GM18519 (cell line): ENCODE results near the gene GIMAP1.

Experiments
- ATAC-seq: cut with Tn5 transposase; IDR thresholded peaks from one replicate; pipeline ENCODE4 v1.9.1; 2021; ENCODE audit warnings: mild to moderate bottlenecking, moderate library complexity; ENCODE audit not compliant: unreplicated experiment, low FRiP score

GIMAP1 gene

GRCh38 chr7:150721970-150722373 lies 5.6 kb downstream of the GIMAP1 start:
- ATAC-seq = no peak

GRCh38 chr7:150722431-150722931 lies 6.1 kb downstream of the GIMAP1 start:
- ATAC-seq = no peak

DNA sequence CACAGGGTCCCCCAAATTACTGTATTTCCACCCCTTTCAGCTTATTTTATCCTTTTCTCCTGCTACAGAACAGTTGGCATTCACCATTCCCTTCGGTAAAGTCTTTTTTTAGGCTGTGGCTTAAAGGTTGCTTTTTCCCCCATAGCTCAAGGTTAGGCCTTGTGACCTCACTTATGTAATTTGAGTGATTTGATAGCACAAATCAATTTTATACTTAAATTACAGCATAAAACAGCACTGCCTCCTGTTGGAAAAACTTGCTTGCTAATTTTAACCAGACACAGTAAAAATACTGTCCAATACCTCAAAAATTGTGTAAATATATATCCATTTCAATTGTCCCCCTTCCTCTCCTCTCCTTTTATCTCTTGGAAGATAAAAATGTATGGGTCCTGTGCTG lies 7.1 kb downstream of the GIMAP1 start:
- no peak for ATAC-seq

DNA sequence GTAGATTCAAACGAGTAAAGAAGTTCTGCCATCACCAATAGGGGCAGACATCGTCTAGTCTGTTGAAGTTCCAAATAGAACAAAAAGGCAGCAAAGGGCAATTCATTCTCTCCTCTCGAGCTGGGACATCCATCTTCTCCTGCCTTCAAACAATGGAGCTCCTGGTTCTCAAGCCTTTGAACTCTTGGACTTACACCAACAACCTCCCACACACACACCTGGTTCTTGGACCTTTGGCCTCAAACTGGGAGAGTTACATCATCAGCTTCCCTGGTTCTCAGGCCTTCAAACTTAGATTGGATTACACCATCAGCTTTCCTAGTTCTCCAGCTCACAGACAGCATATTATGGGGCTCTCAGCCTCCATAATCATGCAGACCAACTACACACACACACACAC lies 11.0 kb downstream of the GIMAP1 start:
- ATAC-seq = no peak

DNA sequence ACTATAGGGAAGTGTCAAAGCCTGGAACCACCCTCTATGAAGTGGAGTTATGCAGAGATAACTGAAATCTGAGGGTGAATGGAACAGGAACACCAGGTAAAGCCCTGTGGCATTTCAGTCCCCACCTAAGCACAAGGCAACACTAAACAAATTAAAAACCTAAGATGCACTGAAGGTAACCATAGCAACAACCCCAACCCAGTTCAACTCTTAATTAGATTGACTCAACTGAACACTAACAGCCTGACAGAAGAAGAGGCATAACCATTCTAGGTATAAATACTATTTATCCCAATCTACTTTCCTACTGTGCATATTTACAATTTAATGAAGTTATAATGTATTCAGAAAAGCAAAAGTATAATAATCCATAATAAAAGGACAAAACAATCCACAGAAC lies 11.6 kb downstream of the GIMAP1 start:
- no peak for ATAC-seq

GRCh38 chr7:150728609-150729008 lies 12.2 kb downstream of the GIMAP1 start:
- ATAC-seq = no peak

GRCh38 chr7:150731916-150732315 lies 15.5 kb downstream of the GIMAP1 start:
- ATAC-seq = no peak

GRCh38 chr7:150732786-150733481 lies 16.5 kb downstream of the GIMAP1 start:
- no peak for ATAC-seq

- ATAC-seq = no peak
Measured at GRCh38 chr7:150733482-150734095, 17.2 kb downstream of the GIMAP1 start.

DNA sequence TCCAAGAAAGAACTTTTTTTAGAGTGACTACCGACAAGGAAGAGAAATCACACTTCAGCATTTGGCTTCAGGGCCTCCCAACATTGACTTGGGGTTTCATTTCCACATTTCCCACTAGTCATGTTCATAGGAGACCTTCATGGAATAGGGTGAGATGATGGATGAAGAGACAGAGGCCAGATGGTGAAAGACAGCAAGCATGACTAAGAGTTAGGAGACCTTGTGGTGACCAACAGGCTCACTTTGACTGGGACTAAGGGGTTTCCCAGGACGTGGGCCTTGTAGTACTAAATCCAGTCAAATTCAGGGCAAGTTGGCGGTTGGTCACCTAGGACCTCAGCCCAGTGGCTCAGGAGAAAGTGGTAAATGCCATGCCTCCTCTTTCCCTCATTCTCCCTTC lies 17.8 kb downstream of the GIMAP1 start:
- ATAC-seq = no peak

DNA sequence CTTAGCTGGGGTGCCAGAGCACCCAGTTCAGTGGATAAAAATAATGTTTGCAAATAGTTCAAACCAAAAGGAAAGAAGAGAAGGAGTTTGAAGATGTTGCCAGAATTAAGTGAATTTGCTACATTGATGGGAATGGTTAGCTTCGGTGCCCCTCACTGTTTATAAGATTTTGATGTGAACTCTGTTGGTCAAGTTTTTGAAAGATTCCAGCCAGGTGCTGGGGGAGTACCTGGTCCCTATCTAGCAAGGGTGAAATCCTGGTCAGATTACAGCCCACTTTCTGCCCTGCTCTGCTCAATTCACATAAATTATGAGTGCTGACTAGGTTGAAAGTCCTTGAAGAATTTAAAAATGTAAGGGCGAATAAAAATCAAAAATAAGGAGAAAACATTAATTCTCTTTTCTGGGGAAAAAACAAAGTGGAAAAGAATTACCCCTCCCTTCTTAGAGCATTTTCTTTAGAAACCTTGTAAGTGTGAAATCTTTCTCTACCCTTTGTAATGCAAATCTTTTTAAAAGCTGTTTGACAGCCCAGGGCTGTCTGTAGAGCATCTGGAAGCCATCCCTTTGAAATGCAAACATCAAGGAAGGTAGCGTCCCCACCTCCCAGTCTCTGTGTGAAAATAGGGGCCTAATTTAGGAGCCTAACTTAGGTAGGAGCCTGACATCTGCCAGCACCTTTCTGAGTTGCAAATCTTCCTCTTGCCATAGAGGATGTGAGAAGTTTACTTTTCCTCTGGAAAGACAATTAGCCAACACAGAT lies 19.4 kb downstream of the GIMAP1 start:
- no peak for ATAC-seq

DNA sequence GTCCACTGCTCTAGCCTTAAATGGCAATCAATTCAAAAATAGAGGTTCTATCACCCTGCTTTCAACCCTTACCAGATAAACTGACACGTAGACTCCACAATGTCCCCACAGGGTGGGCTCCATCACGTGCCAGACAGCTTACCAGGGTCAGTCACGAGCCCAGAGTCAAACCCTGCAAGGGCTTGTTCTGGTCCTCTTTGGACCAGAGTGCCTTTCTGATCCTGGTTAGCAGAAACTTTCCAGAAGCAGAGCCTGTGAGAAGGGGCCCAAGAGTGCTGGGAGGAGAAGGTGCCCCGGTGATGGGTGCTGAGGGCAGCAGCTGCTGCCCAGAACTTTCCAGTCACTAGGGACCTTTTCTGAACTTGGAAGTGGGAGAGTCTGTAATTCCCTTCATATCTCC lies 20.5 kb downstream of the GIMAP1 start:
- no peak for ATAC-seq

DNA sequence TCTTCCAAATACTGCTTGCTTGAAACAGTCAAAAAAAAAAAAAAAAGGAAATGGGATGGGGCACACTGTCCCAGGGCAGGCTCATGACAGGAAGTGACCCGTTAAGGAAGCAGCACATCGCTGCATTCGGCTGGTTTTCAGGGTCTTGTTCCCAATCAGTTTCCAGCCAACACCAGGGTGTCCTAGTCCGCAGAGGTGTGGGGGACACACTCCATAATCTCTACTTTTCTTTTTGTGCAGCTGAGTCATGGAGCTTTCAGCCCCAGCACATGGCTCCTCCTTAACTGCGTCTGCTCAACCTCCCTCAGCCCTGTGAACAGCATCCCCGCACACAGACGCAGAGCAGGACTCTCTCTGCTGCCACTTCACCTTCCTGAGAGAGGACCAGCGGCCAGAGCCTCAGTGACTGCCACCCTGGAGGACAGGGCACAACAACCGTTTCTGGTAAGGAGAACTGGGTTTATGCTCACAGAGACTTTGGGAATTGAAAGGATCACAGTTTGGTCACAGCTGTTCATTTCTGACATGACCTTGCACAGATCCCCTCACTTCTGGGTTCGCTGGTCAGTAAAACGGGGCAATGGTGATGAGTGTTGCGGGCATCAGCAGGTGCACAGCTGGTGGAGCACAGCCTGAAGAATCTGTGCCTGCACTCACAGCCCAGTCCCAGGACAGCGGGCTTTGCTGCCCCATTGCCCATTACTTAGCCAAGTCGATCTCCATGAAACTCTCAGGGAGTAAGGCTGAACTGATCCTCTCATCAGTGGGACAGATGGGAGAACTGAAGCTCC lies 21.0 kb downstream of the GIMAP1 start, which contains the start of gene GIMAP5:
GIMAP5 (plus strand) TSS at position 154 of the 791 bp plus-strand sequence. CDS start 3,467 bp downstream, outside the sequence.
- no peak for ATAC-seq

DNA sequence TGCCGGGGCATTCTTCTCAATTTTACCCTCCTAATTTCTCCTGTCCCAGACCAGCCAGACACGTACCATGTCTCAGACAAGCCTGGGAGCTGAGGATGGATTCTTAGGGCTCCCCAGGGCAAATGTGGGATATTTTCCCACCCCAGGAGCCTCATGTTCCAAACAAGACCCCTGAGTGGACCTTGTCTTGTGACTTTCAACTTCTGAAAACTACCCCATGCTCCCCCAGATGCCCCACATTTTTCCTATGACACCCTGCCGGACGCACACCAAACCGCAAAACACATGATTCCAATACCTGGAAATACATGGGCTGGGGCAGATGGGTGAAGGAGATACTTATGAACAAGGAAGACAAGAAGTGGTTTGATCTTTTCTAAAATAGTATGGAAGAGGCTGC lies 21.7 kb downstream of the GIMAP1 start:
- ATAC-seq = no peak

DNA sequence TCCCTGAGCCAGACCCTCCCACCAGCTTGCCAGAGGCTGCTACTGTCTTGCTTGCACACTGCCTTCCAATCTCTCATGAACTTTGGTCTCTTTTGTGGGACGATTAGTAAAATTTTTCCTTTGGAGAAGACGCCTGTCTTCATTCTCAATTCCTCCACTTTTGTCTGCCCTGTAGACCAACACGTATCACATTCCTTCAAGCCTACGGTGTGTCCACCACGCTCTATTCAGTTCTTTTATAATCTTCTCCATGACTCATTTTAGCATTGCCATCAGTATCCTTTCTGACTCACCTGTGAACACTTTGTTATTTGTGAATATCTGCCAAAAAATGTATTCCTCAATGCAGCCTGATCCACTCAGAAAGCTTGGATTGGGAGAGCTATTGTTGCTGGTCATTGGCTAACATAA lies 22.2 kb downstream of the GIMAP1 start:
- ATAC-seq = no peak

DNA sequence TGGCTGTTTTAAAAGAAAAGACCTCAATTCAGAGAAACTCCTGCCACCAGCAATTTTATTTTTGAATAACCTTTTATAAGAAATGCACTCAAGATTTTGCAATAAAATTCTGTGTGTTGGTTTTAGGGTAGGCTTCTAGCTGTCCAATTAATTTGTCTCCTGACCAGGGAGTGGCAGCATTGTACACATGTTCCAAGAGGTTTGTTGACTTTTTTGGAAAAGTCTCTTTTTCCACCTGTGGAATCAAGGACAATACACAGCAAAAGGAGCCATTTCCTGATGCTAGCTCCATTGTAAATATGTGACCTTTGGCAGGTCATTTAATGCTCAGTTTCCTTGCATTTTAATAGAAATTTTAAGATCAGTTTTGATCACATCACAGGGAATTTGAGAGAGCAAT lies 22.6 kb downstream of the GIMAP1 start:
- ATAC-seq = no peak

DNA sequence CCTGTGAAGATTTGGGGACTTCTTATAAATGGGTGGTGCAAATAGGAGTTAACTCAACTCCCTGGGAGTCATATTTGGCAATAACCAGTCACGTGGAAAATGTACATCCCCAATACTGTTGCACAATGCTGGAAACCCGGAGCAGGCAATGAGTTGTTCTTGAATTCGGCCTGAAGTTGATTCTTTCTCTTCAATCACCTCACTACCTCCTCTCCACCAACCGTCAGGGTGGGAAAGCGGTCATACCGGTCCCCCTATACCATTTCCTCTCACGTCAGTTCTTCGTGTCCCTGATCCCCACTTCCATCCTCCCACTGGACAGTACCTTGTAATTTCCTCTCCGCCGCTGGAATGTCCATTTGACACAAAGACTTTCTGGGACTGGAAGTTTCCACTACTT lies 23.6 kb downstream of the GIMAP1 start:
- ATAC-seq = no peak

GRCh38 chr7:150742286-150742968 lies 26.0 kb downstream of the GIMAP1 start:
- ATAC-seq = no peak

DNA sequence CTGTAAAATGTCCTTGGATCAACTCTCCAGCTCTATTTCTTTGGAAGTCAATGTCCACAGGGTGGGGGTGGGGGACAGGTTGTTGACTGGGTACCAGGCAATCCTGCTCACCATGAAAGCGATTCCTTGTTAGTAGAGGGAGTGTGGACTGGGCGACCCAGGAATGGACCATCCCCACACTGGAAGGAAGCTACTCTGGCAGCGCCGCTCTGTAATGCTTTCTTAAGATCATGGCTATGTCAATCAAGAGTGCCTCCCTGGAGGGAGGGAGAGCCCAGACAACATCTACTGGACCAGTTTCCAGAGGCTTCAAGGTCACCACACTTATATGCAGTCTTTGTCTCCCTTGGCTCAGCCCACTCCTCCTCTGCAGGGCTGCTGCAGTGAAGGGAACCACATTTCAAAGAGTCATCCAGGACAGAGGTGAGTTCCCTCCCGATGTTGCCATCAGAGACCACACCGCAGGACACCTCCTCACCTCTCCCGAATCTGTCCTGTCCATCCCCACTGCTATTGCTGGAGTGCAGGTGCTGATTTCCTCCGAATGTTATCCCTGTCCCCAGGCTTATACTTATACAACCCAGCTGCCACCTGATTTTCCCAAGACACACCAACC lies 27.7 kb downstream of the GIMAP1 start:
- ATAC-seq = no peak

DNA sequence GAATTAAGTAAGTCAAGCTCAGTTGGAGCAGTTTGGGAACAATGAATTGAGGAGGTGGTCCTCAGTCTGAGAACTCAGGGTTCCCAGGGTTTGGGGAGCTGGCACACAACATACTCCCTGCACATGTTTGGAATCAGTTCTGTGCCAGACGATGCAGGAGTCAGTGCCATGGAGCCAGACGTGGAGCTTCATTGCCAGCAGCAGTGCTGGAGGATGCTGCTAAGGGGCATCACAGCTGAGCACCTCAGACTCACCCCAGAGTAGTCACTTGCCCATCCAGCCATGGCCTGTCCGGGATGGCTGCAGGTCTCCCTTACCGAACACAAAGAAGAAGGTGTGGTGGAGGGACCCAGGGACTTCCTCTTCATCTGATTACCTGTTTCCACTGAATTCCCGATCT lies 28.7 kb downstream of the GIMAP1 start:
- no peak for ATAC-seq
